Vagina (tissue), 2 donors: ENCODE data around the gene CXCR6.

Experiments used
- POLR2AphosphoS5 ChIP-seq, 2 donors: sonication (generic); formaldehyde crosslinking; IDR thresholded peaks; one replicate each; pipeline ENCODE4 v1.9.0; 2017; ENCODE audit warnings: antibody characterized with exemption in 2 of 2, mild to moderate bottlenecking in 2 of 2, low read depth in 1 of 2; ENCODE audit not compliant: insufficient read depth in 1 of 2
- TF ChIP-seq, protein P1 (sequence below), 3 experiments: fragments of 450-650 bp in 2 of 3; fragments of 200-600 bp in 1 of 3; sonication (generic) in 1 of 3; IDR thresholded peaks; one replicate each; pipeline ENCODE4 v1.5.1; 2017 to 2019; ENCODE audit warnings: antibody characterized with exemption in 3 of 3, mild to moderate bottlenecking in 2 of 3, moderate library complexity in 2 of 3

DNA sequence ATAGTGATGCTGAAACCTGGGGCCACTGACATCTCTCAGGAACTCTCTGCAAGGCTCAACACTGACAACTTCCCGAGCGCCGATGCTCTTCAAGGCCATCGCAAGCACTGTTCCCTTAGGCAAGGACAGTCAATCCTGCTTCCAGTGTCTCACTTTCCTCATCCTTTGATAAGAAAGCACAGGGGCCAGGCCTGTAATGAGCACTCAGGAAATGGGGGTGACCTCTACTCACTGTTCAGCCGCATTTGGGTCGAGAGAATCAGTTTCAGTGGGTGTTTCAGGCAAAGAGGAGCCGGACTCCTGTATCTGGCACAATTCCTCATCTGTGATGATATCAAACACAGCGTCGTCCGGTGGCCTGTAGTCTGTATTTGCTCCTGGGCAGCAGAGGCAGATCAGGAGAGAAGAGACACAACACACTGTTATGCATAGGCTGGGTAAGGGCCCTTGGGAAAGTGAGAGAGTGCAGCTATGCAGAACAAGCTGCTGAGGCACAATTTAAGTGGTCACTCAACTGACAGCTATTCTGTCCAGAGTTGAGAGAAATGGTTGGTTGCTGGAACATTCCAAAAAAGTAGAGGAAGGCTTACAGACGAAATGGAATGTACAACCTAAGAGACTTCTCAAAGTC is 11.9 kb downstream of the CXCR6 start:
- TF ChIP-seq POLR2AphosphoS5 (IDR thresholded peaks at IDR 0.05; ENCODE audit: insufficient read depth in 1 of 2, low read depth in 1 of 2), result no peak
- TF ChIP-seq, protein P1, sequence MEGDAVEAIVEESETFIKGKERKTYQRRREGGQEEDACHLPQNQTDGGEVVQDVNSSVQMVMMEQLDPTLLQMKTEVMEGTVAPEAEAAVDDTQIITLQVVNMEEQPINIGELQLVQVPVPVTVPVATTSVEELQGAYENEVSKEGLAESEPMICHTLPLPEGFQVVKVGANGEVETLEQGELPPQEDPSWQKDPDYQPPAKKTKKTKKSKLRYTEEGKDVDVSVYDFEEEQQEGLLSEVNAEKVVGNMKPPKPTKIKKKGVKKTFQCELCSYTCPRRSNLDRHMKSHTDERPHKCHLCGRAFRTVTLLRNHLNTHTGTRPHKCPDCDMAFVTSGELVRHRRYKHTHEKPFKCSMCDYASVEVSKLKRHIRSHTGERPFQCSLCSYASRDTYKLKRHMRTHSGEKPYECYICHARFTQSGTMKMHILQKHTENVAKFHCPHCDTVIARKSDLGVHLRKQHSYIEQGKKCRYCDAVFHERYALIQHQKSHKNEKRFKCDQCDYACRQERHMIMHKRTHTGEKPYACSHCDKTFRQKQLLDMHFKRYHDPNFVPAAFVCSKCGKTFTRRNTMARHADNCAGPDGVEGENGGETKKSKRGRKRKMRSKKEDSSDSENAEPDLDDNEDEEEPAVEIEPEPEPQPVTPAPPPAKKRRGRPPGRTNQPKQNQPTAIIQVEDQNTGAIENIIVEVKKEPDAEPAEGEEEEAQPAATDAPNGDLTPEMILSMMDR (IDR thresholded peaks at IDR 0.05), result no peak
